Measurements from ENCODE around the gene TMEM41A. TPM values are rescaled to one million over a fixed set of nuclear protein-coding genes. Genes with fewer than 3 reads are reported as not detected.
"Not testable (repeated sequence)": the region's sequence is repeated elsewhere in the genome, so short reads cannot be mapped to it uniquely, and the experiment has no call there.

TMEM41A gene
- polyA plus RNA-seq, 3 donors, result 3.9 to 7.2 (median 5.4) TPM

DNA sequence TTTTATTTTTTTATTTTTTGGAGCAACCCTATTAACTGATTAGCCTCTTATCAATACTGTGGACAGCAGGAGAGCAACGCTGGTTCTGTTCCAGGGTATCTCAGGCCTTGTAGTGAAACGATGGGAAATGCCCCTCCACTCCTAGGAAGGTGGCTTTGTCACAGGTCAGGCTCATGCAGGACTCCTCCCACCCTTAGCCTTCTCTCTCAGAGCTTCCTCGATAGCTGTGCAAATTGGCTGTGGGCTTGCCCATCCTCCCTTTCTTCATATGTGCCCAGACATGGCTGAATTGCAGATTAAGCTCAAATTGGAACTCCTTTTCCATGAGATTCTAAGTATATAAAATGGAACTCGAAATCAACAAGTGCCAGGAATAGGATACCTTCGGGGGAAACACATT lies 38.5 kb downstream of the TMEM41A start:
- Histone ChIP-seq H3K27ac (ENCODE audit: low read depth in 1 of 2, low read length in 2 of 2) (no peak overlapping the region), H3K9ac (ENCODE audit: insufficient read depth, low read length, poor library complexity, severe bottlenecking) (no peak overlapping the region), H2AFZ (ENCODE audit: insufficient read depth, low read depth, low read length, poor library complexity, severe bottlenecking) (no peak overlapping the region), H3K4me2 (replicated peaks; ENCODE audit: extremely low read depth, low read length, poor library complexity, severe bottlenecking) (no peak overlapping the region), H3K36me3 (replicated peaks in 1 of 2; ENCODE audit: control insufficient read depth in 1 of 2, insufficient read depth in 2 of 2, low read length in 2 of 2) (no peaks in the 10 kb centered on the region), H3K4me3 (replicated peaks in 1 of 3; ENCODE audit: low read depth in 2 of 3, low read length in 3 of 3) (no peak overlapping the region), H3K27me3 (ENCODE audit: control insufficient read depth in 2 of 2, insufficient read depth in 2 of 2, low read length in 2 of 2) (no peaks in the 10 kb centered on the region), H3K9me3 (replicated peaks in 1 of 2; ENCODE audit: control insufficient read depth in 1 of 2, insufficient read depth in 1 of 2, low read length in 2 of 2) (no peaks in the 10 kb centered on the region), H3K79me2 (ENCODE audit: insufficient read depth, low read length) (no peaks in the 10 kb centered on the region), H4K20me1 (ENCODE audit: insufficient read depth, low read length) (no peaks in the 10 kb centered on the region), H3K4me1 (ENCODE audit: control insufficient read depth in 1 of 2, insufficient read depth in 2 of 2, low read length in 2 of 2) (peaks cover 4 to 14% of the 10 kb centered on the region in 2 donors)
- Mint-ChIP-seq H3K27me3 (ENCODE audit: low read depth in 3 of 3) (peaks cover 0 to 2% (median 1%) of the 10 kb centered on the region in 3 donors), H3K27ac (no peak overlapping the region), H3K36me3 (no peaks in the 10 kb centered on the region), H3K4me1 (peaks cover 22% of the 10 kb centered on the region), H3K9me3 (peaks cover 0 to 4% (median 0%) of the 10 kb centered on the region in 7 donors), H3K4me3 (no peak overlapping the region)
- intact Hi-C loops (cut with micrococcal nuclease), result no loop called here
- DNase-seq, result no peak
- WGBS (ENCODE audit: insufficient coverage), result 86% methylated on average over 4 of the region's 5 CpGs
- no peak for TF ChIP-seq CTCF (IDR thresholded peaks at IDR 0.05)

GRCh38 chr3:185457376-185457775 lies 41.5 kb downstream of the TMEM41A start:
- no peak overlapping the region for H2AFZ ChIP-seq (ENCODE audit: insufficient read depth, low read depth, low read length, poor library complexity, severe bottlenecking)
- no peak for TF ChIP-seq CTCF (IDR thresholded peaks at IDR 0.05)
- DNase-seq, result no peak
- Mint-ChIP-seq H3K27me3 (ENCODE audit: low read depth in 3 of 3) (peaks cover 0 to 3% (median 2%) of the 10 kb centered on the region in 3 donors), H3K4me1 (peaks cover 22% of the 10 kb centered on the region), H3K9me3 (peaks cover 0 to 4% (median 0%) of the 10 kb centered on the region in 7 donors), H3K27ac (peak overlapping the region in 1 of 7 donors; percentile 59), H3K4me3 (no peak overlapping the region), H3K36me3 (no peaks in the 10 kb centered on the region)
- no peak overlapping the region for H3K4me3 ChIP-seq (replicated peaks in 1 of 3; ENCODE audit: low read depth in 2 of 3, low read length in 3 of 3)
- H3K4me1 ChIP-seq (ENCODE audit: control insufficient read depth in 1 of 2, insufficient read depth in 2 of 2, low read length in 2 of 2), result peaks cover 4 to 14% of the 10 kb centered on the region in 2 donors
- H4K20me1 ChIP-seq (ENCODE audit: insufficient read depth, low read length), result no peaks in the 10 kb centered on the region
- H3K4me2 ChIP-seq (replicated peaks; ENCODE audit: extremely low read depth, low read length, poor library complexity, severe bottlenecking), result no peak overlapping the region
- H3K27ac ChIP-seq (ENCODE audit: low read depth in 1 of 2, low read length in 2 of 2), result no peak overlapping the region
- no CpG with 5 or more reads among the region's 2 CpGs for WGBS (ENCODE audit: insufficient coverage)
- no peak overlapping the region for H3K9ac ChIP-seq (ENCODE audit: insufficient read depth, low read length, poor library complexity, severe bottlenecking)
- intact Hi-C loops (cut with micrococcal nuclease), result no loop called here
- no peaks in the 10 kb centered on the region for H3K36me3 ChIP-seq (replicated peaks in 1 of 2; ENCODE audit: control insufficient read depth in 1 of 2, insufficient read depth in 2 of 2, low read length in 2 of 2)
- no peaks in the 10 kb centered on the region for H3K27me3 ChIP-seq (ENCODE audit: control insufficient read depth in 2 of 2, insufficient read depth in 2 of 2, low read length in 2 of 2)
- H3K9me3 ChIP-seq (replicated peaks in 1 of 2; ENCODE audit: control insufficient read depth in 1 of 2, insufficient read depth in 1 of 2, low read length in 2 of 2), result no peaks in the 10 kb centered on the region
- H3K79me2 ChIP-seq (ENCODE audit: insufficient read depth, low read length), result no peaks in the 10 kb centered on the region

- WGBS (ENCODE audit: insufficient coverage), result 97% methylated on average over 6 of the region's 8 CpGs
- H3K36me3 ChIP-seq (replicated peaks in 1 of 2; ENCODE audit: control insufficient read depth in 1 of 2, insufficient read depth in 2 of 2, low read length in 2 of 2); H3K4me1 Mint-ChIP-seq; H3K27me3 Mint-ChIP-seq (ENCODE audit: low read depth in 3 of 3); H3K4me3 Mint-ChIP-seq; H3K27ac Mint-ChIP-seq; H3K4me3 ChIP-seq (replicated peaks in 1 of 3; ENCODE audit: low read depth in 2 of 3, low read length in 3 of 3); H3K9ac ChIP-seq (ENCODE audit: insufficient read depth, low read length, poor library complexity, severe bottlenecking); H3K27me3 ChIP-seq (ENCODE audit: control insufficient read depth in 2 of 2, insufficient read depth in 2 of 2, low read length in 2 of 2); intact Hi-C loops (cut with micrococcal nuclease); H3K36me3 Mint-ChIP-seq; H3K27ac ChIP-seq (ENCODE audit: low read depth in 1 of 2, low read length in 2 of 2); H4K20me1 ChIP-seq (ENCODE audit: insufficient read depth, low read length); H2AFZ ChIP-seq (ENCODE audit: insufficient read depth, low read depth, low read length, poor library complexity, severe bottlenecking); H3K4me2 ChIP-seq (replicated peaks; ENCODE audit: extremely low read depth, low read length, poor library complexity, severe bottlenecking); DNase-seq; H3K4me1 ChIP-seq (ENCODE audit: control insufficient read depth in 1 of 2, insufficient read depth in 2 of 2, low read length in 2 of 2); H3K9me3 ChIP-seq (replicated peaks in 1 of 2; ENCODE audit: control insufficient read depth in 1 of 2, insufficient read depth in 1 of 2, low read length in 2 of 2); H3K79me2 ChIP-seq (ENCODE audit: insufficient read depth, low read length); H3K9me3 Mint-ChIP-seq: not testable (repeated sequence)
Measured at GRCh38 chr3:185451432-185451831, 47.4 kb downstream of the TMEM41A start.

Data from CD14-positive monocyte (primary cell).